Stimulated activated CD8-positive, alpha-beta memory T cell treated with anti-CD3 and anti-CD28 coated beads, Interleukin-4, amount 100 ng/mL, for 4 hours (primary cell): ENCODE results near the gene KIRREL3.
"Not testable (repeated sequence)": the region's sequence is repeated elsewhere in the genome, so short reads cannot be mapped to it uniquely, and the experiment has no call there.

ENCODE experiments used
- DNase-seq, 2 donors: peaks; one replicate each; pipeline ENCODE4 v3.0.0-alpha.2; 2020; ENCODE audit warnings: low read depth in 2 of 2, low spot score in 1 of 2

Gene KIRREL3

GRCh38 chr11:126413426-126413825 lies 587.1 kb downstream of the KIRREL3 start:
- no peak for DNase-seq

DNA sequence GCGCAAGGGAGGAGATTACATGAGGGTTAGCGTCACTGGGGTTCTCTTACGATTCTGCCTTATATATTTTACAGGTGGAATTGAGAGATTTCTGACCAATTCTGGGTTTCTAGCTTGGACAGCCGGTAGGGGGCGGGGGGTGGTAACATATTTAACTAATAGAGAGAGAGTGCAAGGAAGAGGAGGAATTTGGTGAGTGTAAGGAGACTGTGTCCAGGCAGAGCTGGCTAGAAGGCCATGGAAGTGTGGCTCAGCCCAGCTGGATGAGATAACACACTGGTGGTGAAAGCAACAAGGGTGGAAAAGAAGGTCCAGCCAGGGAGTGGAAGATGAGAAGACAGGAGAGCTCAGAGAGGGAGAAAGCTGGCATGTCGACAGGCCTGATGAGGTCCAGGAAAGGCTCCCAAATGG lies 588.6 kb downstream of the KIRREL3 start:
- no peak for DNase-seq

GRCh38 chr11:126410649-126411048 lies 589.9 kb downstream of the KIRREL3 start:
- no peak for DNase-seq

DNA sequence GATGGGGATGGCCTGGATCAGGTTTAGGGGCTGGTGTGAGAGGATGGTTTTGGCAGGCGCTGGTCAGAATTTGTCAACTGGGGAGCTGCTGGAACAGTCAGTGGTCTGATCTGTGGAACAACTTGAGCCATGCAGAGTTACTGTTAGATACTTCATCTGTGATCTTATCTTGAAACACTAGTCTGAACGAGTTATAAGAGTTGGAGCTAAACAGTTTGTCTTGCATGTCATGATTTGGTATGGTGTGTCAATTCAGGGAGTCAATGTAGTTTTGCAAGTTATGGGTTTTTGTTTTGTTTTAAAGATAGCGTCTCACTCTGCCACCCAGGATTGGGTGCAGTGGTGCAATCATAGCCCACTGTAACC lies 591.0 kb downstream of the KIRREL3 start:
- no peak for DNase-seq

DNA sequence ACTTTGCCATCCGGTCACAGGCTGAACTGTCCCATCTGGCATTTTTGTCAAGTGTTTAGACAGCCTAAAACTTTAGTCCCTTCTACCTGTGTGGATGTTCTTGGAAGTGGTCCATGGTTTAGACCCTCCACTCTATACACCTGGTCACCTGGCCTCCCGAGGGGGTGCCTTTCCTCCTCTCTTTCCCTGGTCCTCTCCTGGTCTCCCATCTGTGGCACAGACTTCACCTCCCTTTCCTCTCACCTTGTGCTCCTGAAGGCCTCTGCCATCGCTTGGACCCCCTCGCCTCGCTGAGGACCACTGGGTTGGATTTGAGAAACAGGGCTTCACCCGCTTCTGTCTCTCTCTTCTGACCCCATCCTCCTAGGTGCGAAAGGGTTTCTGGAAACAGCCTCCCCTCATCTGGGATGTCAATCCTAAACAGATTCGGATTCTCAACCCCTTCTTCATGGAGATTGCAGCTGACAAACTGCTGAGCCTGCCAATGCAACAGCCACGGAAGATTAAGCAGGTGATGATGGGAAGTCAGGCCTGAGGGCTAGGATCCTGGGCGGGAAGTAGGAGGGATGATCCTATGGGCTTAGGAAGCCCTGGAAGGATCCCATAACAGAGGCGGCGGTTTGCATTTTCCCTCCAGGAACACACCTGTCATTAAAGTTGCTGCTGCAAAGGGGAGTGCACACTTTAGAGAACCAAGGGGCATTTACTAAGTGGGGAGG lies 591.5 kb downstream of the KIRREL3 start:
- DNase-seq: no peak

- no peak for DNase-seq
These were observed 592.1 kb downstream of the KIRREL3 start for GRCh38 chr11:126408496-126408895.

GRCh38 chr11:126407682-126408288 lies 592.8 kb downstream of the KIRREL3 start:
- DNase-seq: no peak

DNA sequence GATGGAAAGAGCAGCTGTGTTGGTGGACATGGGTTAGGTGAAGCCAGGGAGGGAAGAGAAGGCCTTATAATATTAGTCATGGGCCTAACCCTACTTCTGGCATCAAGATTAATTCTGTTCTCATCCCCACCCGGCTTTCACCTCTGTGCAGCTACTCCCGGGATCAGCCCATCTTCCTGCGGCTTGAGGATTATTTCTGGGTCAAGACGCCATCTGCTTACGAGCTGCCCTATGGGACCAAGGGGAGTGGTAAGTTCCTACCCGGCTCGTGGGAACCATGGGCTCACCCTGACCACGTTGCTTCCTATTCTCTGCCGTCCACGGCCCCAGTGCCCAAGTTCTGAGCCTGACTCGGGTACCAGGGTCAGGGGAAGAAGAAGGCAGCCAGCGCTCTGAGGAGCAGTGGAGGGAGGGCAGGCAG lies 593.5 kb downstream of the KIRREL3 start:
- DNase-seq: no peak

DNA sequence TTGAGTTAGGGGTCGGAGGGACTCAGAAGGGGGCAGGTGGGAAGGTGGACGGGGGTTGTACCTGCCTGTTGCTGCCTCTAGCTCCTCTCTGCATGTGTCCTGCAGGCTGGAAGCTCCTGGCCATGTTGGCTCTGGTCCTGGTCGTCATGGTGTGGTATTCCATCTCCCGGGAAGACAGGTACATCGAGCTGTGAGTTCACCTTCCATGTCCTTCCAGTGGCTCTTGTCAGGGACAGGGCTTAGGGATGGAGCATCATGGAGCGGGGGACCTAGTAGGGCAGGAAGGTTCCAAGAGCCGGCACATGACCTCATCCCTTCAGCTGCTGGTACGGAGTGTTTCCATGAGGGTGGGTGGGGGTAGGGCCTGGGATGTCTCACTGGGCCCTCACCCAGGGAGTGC lies 594.2 kb downstream of the KIRREL3 start:
- DNase-seq: no peak

- DNase-seq: no peak
These were observed 594.7 kb downstream of the KIRREL3 start for GRCh38 chr11:126405906-126406305.

GRCh38 chr11:126405374-126405773 lies 595.2 kb downstream of the KIRREL3 start:
- no peak for DNase-seq

DNA sequence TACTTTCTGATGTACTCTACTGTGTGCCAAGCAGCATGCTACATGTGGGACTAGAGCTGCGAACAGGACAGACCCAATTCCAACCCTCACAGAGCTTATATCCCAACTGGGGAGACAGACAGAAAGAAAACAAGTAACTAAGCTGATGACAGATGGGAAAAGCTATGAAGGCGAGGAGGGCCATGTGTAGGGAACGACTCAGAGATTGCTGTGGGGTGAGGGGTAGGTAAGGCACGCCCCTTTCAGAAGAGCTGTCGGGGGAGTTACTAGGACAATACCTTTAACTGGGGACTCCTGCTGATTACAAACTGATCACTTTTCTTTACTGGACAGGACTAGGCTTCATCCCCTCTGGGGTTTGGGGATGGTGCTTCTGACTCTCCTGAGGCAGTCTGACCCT lies 596.2 kb downstream of the KIRREL3 start:
- no peak for DNase-seq

- no peak for DNase-seq
These were observed 596.9 kb downstream of the KIRREL3 start for GRCh38 chr11:126403658-126404057.

GRCh38 chr11:126403022-126403581 lies 597.5 kb downstream of the KIRREL3 start:
- no peak for DNase-seq

- DNase-seq: no peak
These were observed 600.1 kb downstream of the KIRREL3 start for GRCh38 chr11:126400479-126400878.

- DNase-seq: no peak
These were observed 600.6 kb downstream of the KIRREL3 start for GRCh38 chr11:126400019-126400418.

- DNase-seq: no peak
These were observed 601.8 kb downstream of the KIRREL3 start for GRCh38 chr11:126398721-126399120.

GRCh38 chr11:126398296-126398695 lies 602.3 kb downstream of the KIRREL3 start:
- DNase-seq: no peak

DNA sequence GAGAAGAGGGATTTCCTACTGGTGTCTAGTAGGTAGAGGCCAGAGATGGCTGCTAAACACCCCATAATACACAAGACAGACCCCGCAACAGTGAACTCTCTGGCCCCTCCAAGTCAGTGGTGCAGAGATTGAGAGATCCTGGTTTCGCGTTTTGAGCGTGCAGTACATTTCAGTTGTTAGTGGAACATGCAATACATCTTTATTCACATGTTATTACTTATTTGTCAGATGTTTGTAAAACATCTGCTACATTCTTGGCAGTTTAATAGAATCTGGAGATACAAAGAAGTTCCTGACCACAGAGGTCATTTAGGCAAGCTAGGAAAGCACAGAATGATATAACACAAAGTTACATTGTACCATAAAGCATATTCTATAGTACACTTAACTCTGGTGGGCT lies 603.6 kb downstream of the KIRREL3 start:
- no peak for DNase-seq

- DNase-seq: not testable (repeated sequence)
These were observed 604.3 kb downstream of the KIRREL3 start for GRCh38 chr11:126396266-126396665.

DNA sequence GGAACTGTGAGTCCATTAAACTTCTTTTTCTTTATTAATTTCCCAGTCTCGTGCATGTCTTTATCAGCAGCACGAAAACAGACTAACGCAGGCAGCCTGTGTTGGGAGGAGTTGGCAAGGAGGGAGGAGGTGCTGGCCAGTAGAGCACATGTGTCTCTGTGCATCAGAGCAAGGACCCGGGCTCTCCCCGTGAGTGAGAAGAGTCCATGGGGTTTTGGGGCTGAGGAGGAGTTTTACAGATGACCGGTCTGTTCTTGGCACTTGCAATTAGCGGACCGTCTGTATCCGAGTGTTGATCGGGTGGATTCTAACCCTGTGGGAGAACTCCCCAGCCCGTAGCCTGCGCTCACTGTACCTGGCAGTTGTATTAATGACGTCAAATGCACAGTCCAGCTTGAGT lies 604.8 kb downstream of the KIRREL3 start:
- not testable (repeated sequence) for DNase-seq

DNA sequence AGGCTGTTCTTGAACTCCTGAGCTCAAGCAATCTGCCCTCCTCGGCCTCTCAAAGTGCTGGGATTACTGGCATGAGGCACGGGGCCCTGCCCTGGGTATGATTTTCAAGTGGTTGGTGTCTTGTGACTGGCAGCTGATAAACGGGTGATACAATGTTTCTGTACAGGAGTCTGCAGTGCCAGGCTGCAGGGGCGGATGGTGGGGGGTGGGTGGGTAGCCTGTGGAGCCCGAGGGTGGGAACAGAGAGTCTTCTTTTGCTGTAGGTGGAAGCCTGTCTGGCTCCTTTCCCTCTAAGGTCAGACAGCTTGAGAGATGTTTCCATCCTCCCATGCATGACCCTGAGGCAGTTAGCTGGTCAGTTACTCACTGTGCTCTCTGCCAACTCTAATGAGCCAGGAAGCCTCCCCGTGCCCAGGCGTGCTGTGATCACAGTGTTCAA lies 605.9 kb downstream of the KIRREL3 start:
- not testable (repeated sequence) for DNase-seq

GRCh38 chr11:126394036-126394435 lies 606.5 kb downstream of the KIRREL3 start:
- no peak for DNase-seq
